Measurements from ENCODE around the gene STIM2. TPM values are rescaled to one million over a fixed set of nuclear protein-coding genes. Genes with fewer than 3 reads are reported as not detected.

STIM2 gene
- total RNA-seq, 1 experiment from 2014 or later: 23.9 TPM

DNA sequence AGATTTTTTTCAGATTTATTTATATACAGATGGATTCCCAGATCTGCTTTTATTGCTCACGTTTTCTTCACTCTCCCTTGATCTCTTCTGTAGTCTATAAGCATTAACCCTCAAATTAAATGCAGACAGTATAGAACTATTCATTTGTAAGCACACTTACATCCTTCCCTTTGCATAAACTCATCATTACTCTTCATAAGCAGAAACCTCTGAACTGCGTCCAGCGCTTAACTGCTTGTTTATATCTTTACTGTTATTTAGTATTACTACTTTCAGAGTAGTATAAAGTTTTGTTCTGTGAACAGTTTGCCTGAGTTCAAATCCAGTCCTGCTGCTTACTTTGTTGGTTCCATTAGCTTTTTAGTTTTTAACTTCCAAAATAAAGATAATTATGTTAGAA lies 132.9 kb downstream of the STIM2 start:
- intact Hi-C loops (cut with micrococcal nuclease; ENCODE audit: unreplicated experiment) (no loop called here), in situ Hi-C loops (cut with HindIII; ENCODE audit: low pct_unique_long_range_greater_than_20kb, low sequenced_read_pairs) (no loop called here)
- Histone ChIP-seq H3K36me3 (ENCODE audit: control insufficient read depth, insufficient read depth, low read length) (no peaks in the 10 kb centered on the region; the same call in 1 of the 2 replicates), H3K27ac (ENCODE audit: low read length) (no peak overlapping the region), H3K4me3 (ENCODE audit: low read depth in 2 of 2, low read length in 2 of 2) (no peak overlapping the region), H3K4me1 (ENCODE audit: control insufficient read depth, insufficient read depth, low read length) (no peaks in the 10 kb centered on the region; the same call in 1 of the 2 replicates), H3K27me3 (ENCODE audit: control insufficient read depth, insufficient read depth, low read length) (no peaks in the 10 kb centered on the region), H3K9me3 (ENCODE audit: control insufficient read depth, insufficient read depth, low read depth, low read length) (no peaks in the 10 kb centered on the region)
- ATAC-seq: no peak
- POLR2A ChIA-PET: no interaction called here
- DNase-seq (ENCODE audit: low read depth, low spot score): no peak
- BruUV-seq (replicated peaks): no TSS peak
- CTCF ChIA-PET: no interaction called here
- no peak for TF ChIP-seq POLR2AphosphoS5 (IDR thresholded peaks at IDR 0.05; ENCODE audit: low read depth, low read length)
- TF ChIP-seq, protein P1, sequence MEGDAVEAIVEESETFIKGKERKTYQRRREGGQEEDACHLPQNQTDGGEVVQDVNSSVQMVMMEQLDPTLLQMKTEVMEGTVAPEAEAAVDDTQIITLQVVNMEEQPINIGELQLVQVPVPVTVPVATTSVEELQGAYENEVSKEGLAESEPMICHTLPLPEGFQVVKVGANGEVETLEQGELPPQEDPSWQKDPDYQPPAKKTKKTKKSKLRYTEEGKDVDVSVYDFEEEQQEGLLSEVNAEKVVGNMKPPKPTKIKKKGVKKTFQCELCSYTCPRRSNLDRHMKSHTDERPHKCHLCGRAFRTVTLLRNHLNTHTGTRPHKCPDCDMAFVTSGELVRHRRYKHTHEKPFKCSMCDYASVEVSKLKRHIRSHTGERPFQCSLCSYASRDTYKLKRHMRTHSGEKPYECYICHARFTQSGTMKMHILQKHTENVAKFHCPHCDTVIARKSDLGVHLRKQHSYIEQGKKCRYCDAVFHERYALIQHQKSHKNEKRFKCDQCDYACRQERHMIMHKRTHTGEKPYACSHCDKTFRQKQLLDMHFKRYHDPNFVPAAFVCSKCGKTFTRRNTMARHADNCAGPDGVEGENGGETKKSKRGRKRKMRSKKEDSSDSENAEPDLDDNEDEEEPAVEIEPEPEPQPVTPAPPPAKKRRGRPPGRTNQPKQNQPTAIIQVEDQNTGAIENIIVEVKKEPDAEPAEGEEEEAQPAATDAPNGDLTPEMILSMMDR (IDR thresholded peaks at IDR 0.05): no peak
- TF ChIP-seq, protein P2, sequence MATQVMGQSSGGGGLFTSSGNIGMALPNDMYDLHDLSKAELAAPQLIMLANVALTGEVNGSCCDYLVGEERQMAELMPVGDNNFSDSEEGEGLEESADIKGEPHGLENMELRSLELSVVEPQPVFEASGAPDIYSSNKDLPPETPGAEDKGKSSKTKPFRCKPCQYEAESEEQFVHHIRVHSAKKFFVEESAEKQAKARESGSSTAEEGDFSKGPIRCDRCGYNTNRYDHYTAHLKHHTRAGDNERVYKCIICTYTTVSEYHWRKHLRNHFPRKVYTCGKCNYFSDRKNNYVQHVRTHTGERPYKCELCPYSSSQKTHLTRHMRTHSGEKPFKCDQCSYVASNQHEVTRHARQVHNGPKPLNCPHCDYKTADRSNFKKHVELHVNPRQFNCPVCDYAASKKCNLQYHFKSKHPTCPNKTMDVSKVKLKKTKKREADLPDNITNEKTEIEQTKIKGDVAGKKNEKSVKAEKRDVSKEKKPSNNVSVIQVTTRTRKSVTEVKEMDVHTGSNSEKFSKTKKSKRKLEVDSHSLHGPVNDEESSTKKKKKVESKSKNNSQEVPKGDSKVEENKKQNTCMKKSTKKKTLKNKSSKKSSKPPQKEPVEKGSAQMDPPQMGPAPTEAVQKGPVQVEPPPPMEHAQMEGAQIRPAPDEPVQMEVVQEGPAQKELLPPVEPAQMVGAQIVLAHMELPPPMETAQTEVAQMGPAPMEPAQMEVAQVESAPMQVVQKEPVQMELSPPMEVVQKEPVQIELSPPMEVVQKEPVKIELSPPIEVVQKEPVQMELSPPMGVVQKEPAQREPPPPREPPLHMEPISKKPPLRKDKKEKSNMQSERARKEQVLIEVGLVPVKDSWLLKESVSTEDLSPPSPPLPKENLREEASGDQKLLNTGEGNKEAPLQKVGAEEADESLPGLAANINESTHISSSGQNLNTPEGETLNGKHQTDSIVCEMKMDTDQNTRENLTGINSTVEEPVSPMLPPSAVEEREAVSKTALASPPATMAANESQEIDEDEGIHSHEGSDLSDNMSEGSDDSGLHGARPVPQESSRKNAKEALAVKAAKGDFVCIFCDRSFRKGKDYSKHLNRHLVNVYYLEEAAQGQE (IDR thresholded peaks at IDR 0.05; ENCODE audit: insufficient read depth in 1 of 2, low read depth in 2 of 2, low read length in 1 of 2): no peak
- no peak for TF ChIP-seq TCF7L2 (IDR thresholded peaks at IDR 0.05; ENCODE audit: low read depth, low read length)
- TF ChIP-seq SIN3A (IDR thresholded peaks at IDR 0.05; ENCODE audit: borderline replicate concordance, insufficient read depth, low read depth, low read length): no peak

DNA sequence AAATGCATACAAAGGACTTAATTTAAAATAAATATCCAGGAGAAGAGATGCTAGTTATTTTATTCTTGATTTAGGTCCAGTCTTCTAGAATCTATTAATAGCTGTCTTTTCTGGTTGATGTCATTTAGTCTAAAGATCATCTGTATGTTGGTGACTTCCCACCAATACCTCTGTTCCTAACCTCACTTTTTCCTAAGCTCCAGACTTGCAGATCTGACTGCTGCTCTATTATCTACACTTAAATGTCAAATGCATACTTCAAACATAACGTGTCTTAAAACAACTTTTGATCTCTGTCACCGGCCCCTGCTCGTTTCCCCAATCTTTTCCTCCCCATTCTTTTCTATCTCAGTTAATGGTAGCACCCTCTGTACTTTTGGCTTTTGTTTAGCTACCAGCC lies 133.3 kb downstream of the STIM2 start:
- no peaks in the 10 kb centered on the region; the same call in 1 of the 2 replicates for H3K4me1 ChIP-seq (ENCODE audit: control insufficient read depth, insufficient read depth, low read length)
- intact Hi-C loops (cut with micrococcal nuclease; ENCODE audit: unreplicated experiment) (no loop called here), in situ Hi-C loops (cut with HindIII; ENCODE audit: low pct_unique_long_range_greater_than_20kb, low sequenced_read_pairs) (no loop called here)
- H3K36me3 ChIP-seq (ENCODE audit: control insufficient read depth, insufficient read depth, low read length): no peaks in the 10 kb centered on the region; the same call in 1 of the 2 replicates
- no peaks in the 10 kb centered on the region for H3K27me3 ChIP-seq (ENCODE audit: control insufficient read depth, insufficient read depth, low read length)
- no peak for DNase-seq (ENCODE audit: low read depth, low spot score)
- CTCF ChIA-PET: no interaction called here
- no TSS peak for BruUV-seq (replicated peaks)
- TF ChIP-seq, protein P2 (IDR thresholded peaks at IDR 0.05; ENCODE audit: insufficient read depth in 1 of 2, low read depth in 2 of 2, low read length in 1 of 2): no peak
- TF ChIP-seq POLR2AphosphoS5 (IDR thresholded peaks at IDR 0.05; ENCODE audit: low read depth, low read length) (no peak), SIN3A (IDR thresholded peaks at IDR 0.05; ENCODE audit: borderline replicate concordance, insufficient read depth, low read depth, low read length) (no peak), TCF7L2 (IDR thresholded peaks at IDR 0.05; ENCODE audit: low read depth, low read length) (no peak)
- TF ChIP-seq, protein P1 (IDR thresholded peaks at IDR 0.05): no peak
- no peak overlapping the region for H3K27ac ChIP-seq (ENCODE audit: low read length)
- no peaks in the 10 kb centered on the region for H3K9me3 ChIP-seq (ENCODE audit: control insufficient read depth, insufficient read depth, low read depth, low read length)
- POLR2A ChIA-PET: no interaction called here
- no peak for ATAC-seq
- H3K4me3 ChIP-seq (ENCODE audit: low read depth in 2 of 2, low read length in 2 of 2): no peak overlapping the region

All from Panc1 (cell line).